GM12891 (cell line): Measurements from ENCODE around the gene SERPINB6. TPM values are rescaled to one million over a fixed set of nuclear protein-coding genes. Genes with fewer than 3 reads are reported as not detected.

Experiments
- DNase-seq: peaks from one replicate; pipeline ENCODE4 v3.0.0; 2011; ENCODE audit warnings: low spot score; ENCODE audit not compliant: insufficient read length
- FAIRE-seq: peaks from 2 replicates; lab custom pipeline; 2011; peaks lifted over from hg19 to GRCh38; lab: Jason Lieb, UNC
- PAX5 ChIP-seq: IDR thresholded peaks from 2 replicates; pipeline ENCODE4 v1.6.1; 2011; ENCODE audit warnings: low read length, moderate library complexity, mild to moderate bottlenecking; ENCODE audit not compliant: insufficient read depth, severe bottlenecking
- POLR2A ChIP-seq: IDR thresholded peaks from 2 replicates; pipeline ENCODE4 v1.6.1; 2011; ENCODE audit warnings: low read depth, low read length, control low read depth
- POLR2AphosphoS5 ChIP-seq: IDR thresholded peaks from 2 replicates; pipeline ENCODE4 v1.6.1; 2011; ENCODE audit warnings: low read depth, low read length, control low read depth
- POU2F2 ChIP-seq: IDR thresholded peaks from 2 replicates; pipeline ENCODE4 v1.6.1; 2011; ENCODE audit warnings: low read depth, mild to moderate bottlenecking, control low read depth, low read length, moderate library complexity
- SPI1 ChIP-seq: IDR thresholded peaks from 2 replicates; pipeline ENCODE4 v1.6.1; 2011; ENCODE audit warnings: low read depth, low read length, control low read depth
- TAF1 ChIP-seq: IDR thresholded peaks from 2 replicates; pipeline ENCODE4 v1.6.1; 2011; ENCODE audit warnings: low read depth, low read length, control low read depth
- polyA plus RNA-seq: library from polyadenylated mRNA; unstranded; fragments of >200 nt; gene quantifications from one replicate; pipeline ENCODE4 v1.2.1, GENCODE V29; 2012; ENCODE audit warnings: low read depth, missing spikeins, inconsistent platforms; ENCODE audit not compliant: missing spikeins

Gene SERPINB6
- 1.7 TPM for polyA plus RNA-seq

DNA sequence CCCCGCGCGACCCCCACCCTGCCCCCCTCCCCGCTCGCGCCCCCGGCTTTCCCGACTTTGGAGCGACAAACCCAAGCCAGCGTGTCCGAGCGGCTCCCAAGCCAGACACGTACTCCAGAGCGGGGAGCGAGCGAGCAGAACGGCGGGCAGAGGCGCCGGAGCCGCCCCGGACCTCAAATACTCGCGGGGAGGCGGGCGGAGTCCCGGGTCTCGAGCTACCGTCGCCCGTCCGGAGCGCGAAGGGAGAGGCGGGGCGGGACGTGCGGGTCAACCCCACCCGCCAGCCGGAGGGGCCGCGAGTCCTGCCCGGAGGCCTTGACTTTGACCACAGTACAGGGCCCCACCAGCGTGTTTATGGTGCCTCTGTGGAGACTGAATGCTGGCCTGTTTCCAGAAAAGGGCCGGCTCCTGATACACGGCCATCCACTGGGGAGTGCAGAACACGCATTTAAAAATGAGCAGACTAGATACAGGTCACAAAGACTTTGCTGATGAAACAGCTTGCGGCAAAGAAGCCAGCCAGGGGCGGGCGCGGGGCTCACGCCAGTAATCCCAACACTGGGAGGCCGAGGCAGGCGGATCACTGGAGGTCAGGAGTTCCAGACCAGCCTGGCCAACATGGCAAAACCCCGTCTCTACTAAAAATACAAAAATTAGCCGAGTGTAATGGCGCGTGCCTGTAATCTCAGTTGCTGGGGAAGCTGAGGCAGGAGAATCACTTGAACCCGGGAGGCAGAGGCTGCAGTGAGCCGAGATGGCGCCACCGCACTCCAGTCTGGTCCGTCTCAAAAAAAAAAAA is at the start of gene SERPINB6:
TSS of gene SERPINB6 (minus strand) at position 148 of the 799 bp plus-strand sequence. CDS start 12,235 bp downstream, outside the sequence.
- no peak for FAIRE-seq
- DNase-seq = no peak
- no peak for TF ChIP-seq SPI1
- TF ChIP-seq POLR2A = no peak
- TF ChIP-seq PAX5 = no peak
- no peak for TF ChIP-seq TAF1
- TF ChIP-seq POLR2AphosphoS5 = no peak
- TF ChIP-seq POU2F2 = no peak

- DNase-seq (no peak), FAIRE-seq (no peak)
- TF ChIP-seq POLR2AphosphoS5 = no peak
- no peak for TF ChIP-seq SPI1
- TF ChIP-seq TAF1 = no peak
- no peak for TF ChIP-seq PAX5
- TF ChIP-seq POLR2A = no peak
- no peak for TF ChIP-seq POU2F2
These were observed 48.5 kb upstream of the SERPINB6 start for GRCh38 chr6:3019749-3020320.

DNA sequence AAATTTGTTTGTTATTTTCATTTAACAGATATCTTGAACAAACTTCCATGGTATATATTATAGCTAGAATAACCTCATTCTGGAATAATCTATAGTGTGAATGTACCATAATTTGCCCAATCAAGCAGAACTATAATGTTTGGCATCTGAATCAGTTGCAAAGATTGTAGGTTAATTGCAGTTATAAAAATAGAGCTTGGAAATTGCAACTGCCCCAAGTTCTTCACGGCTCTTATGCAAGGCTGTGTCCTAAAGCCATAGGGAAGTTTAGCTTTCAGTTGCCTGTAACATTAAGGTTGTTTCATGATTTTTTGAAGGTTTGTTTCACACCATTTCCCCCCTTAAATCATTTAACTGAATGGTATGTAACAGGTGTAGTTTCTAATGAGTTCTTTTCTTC is 47.7 kb upstream of the SERPINB6 start:
- no peak for DNase-seq
- TF ChIP-seq POU2F2 (no peak), PAX5 (no peak), POLR2A (no peak), POLR2AphosphoS5 (no peak), TAF1 (no peak)
- FAIRE-seq = no peak

DNA sequence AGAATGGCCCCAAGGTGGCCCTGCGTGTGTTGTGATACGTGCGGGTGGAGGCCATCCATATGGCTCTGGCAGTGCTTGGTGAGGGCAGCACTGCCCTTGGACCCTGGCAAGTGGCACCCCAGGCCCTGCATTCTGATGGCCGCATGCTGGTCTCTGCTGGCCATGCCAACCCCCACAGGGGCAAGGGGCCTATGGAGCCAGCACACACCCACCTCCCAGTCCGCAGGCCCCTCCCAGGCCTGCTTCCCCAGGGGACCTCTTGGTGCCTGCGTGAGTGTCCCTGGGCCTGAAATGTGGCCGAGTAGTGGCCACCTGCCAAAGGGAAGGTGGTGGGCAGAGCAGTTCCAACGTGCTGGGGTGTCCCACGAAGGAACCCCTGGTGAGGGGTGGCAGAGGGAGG is 45.9 kb upstream of the SERPINB6 start:
- FAIRE-seq = no peak
- DNase-seq = no peak
- TF ChIP-seq POU2F2 = no peak
- TF ChIP-seq TAF1 = no peak
- no peak for TF ChIP-seq SPI1
- TF ChIP-seq POLR2A = no peak
- TF ChIP-seq POLR2AphosphoS5 = no peak
- no peak for TF ChIP-seq PAX5

GRCh38 chr6:3016473-3017280 is 45.3 kb upstream of the SERPINB6 start:
- FAIRE-seq (no peak), DNase-seq (no peak)
- TF ChIP-seq POLR2AphosphoS5 (no peak), POLR2A (no peak), TAF1 (no peak), SPI1 (no peak), POU2F2 (no peak), PAX5 (no peak)

- TF ChIP-seq SPI1 (no peak), TAF1 (no peak), POLR2A (no peak), POLR2AphosphoS5 (no peak)
- DNase-seq (no peak), FAIRE-seq (no peak)
These were observed 43.8 kb upstream of the SERPINB6 start for GRCh38 chr6:3015144-3015543.

DNA sequence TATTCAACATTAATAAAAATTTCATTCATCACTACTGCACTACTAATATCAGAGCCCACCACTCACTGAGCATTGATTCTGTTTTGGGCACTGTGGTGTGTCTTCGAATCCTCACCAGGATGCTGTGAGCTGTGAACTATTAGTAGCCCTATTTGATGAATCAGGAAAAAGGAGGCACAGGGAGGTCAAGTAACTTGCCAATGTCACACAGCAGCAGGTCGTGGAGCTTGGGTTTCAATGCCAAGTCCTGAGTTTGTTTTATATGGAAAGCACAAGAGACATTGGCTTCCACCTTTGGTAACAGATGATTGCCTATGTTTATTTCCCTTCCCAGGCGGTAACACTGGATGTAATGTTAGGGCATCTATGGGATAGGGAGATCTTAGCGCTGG is 43.3 kb upstream of the SERPINB6 start:
- FAIRE-seq = no peak
- TF ChIP-seq TAF1 (no peak), POU2F2 (no peak), POLR2A (no peak), POLR2AphosphoS5 (no peak), SPI1 (no peak), PAX5 (no peak)
- DNase-seq = no peak

DNA sequence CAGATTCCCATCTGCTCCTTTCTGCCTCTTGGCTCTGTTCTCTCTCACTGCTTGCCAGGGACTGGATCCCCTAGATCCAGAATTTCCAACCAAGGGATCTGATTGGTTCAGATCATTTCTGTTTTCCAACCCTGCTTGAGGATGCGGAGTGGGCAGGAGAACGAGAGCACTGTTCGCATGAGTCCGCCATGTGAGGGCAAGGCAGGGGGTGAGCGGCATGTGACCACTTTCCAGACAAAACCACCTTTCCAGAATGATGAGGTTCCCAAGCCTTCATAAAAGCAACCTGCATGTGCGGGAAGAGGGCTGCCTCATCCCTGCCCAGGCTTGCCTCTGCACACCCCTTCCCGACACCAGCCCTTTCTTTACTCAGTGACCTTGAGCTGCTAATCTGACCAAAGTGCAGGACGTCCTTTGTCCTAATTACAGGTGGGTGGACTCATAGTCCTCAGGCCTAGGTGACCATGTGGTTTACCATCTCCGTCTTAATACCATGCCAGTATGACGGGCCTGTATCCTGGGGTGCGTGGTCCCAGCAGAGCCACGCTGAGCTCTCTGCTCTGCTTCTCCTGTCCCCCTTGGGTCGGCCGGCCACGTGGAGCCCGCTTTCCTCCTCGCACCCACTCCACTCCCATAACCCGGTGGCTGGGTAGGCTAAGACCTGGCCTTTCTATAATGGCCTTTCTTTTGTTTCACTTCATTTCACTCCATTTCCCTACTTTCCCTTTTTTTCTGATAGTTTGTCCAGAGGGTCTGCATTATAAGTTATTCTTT is 42.7 kb upstream of the SERPINB6 start:
- DNase-seq (no peak), FAIRE-seq (no peak)
- TF ChIP-seq TAF1 (no peak), POU2F2 (no peak), POLR2AphosphoS5 (no peak), SPI1 (no peak), PAX5 (no peak), POLR2A (no peak)

GRCh38 chr6:3013486-3013885 is 42.1 kb upstream of the SERPINB6 start:
- TF ChIP-seq POLR2AphosphoS5 = no peak
- TF ChIP-seq SPI1 = no peak
- TF ChIP-seq POLR2A = no peak
- no peak for TF ChIP-seq PAX5
- TF ChIP-seq POU2F2 = no peak
- no peak for TF ChIP-seq TAF1
- FAIRE-seq = no peak
- DNase-seq = no peak
